Activated CD4-positive, alpha-beta T cell treated with anti-CD3 and anti-CD28 coated beads, Interleukin-2, amount 50 U/mL, for 4 hours (primary cell): ENCODE data around the gene EPHA7.

Experiments used
- DNase-seq, 2 experiments: peaks; one replicate each; pipeline ENCODE4 v3.0.0-alpha.2; 2020

The EPHA7 gene

DNA sequence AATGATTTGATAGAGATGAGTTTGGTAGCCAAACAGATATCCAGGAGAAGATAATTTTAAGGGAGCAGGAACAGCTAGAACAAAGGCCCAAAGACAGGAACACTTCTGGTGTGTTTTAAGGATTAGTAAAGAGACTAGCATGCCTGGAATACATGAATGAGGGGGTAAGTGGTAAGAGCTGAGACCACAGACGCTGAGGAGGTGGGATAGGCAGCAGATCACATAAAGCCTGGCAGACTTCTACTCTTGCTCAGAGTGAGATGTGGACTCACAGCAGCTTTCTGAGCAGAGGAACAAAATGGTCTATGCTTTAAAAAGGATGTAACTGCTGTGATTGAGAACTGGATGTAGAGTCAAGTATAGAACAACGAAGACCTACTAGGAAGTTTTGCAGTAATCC lies 100.1 kb downstream of the EPHA7 start:
- no peak for DNase-seq

- no peak for DNase-seq
Measured at GRCh38 chr6:93318121-93318520, 101.2 kb downstream of the EPHA7 start.

GRCh38 chr6:93317592-93317991 lies 101.8 kb downstream of the EPHA7 start:
- no peak for DNase-seq

DNA sequence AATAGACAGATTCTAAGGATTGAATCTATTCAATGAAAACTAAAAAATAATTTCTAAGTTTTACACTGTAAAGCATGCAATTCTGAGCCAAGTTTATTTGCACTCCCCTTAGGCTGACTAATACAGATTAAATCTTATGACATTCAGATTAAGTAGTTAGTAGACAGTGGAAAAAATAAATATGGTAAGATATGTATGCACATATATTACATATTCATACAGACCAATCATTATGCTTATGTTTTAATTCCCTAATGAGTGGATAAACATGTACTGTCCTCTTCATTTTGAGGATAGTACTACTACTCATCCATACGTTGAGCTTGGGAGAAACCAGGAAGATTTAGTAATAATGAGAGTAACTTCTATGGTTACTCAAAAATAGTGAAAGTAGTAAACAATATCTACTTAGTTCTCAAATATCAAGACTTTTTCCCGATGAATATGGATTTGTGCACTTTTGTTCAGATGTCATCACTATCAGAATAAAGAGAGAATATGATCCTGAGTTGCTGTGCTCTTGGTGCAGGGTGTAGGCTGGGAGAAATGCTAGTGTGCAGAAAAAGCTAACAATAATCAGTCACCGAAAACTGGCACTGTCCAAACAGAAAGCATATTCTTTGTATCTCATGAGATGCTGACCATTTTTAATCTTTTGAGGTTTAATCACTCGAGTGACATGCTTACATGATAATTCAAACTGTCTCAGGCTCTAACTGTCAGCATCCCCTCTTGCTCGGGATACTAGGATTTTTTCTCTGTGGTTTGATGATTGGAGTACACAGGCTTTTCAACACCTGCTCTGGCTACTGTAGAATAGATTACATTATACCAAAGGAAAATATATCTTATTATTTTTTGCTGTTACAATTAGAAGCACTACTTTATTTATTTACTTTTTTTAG lies 111.6 kb downstream of the EPHA7 start:
- no peak for DNase-seq

DNA sequence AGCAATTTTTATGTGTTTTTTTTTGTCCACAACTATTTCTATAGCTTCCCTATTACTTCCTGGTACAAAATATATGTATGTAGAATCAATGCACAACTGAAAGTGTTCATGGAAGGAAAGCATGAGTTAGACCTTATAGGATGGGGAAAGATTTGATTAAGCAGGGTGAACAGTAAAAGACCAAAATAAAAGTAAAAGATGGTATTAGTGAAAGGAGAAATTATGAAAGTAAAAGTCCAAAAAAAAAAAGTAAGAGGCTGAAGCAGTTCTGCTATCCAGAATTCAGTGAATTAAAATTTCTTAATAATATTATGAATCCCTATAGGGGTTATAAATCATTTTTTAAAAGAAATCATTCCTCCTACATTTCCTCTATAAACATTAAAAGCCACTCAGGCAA lies 114.3 kb downstream of the EPHA7 start:
- DNase-seq = no peak

DNA sequence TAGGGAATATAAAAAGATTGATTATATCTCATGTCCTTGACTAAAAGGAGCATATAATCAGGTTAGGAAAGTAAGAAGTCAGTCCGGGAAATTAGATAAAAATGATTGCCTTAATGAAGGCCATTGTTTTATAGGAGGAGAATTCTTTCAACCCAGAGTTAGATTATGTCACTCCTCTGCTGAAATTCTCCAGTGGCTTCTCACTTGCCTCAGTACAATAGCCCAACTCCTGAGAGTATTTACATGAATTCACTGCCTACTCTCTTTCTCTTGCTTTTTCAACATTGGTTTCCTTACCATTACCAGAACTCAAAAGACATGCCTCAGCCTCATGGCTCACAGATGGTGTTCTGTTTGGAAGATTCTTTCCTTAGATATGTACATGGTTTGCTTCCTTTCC lies 114.9 kb downstream of the EPHA7 start:
- no peak for DNase-seq

DNA sequence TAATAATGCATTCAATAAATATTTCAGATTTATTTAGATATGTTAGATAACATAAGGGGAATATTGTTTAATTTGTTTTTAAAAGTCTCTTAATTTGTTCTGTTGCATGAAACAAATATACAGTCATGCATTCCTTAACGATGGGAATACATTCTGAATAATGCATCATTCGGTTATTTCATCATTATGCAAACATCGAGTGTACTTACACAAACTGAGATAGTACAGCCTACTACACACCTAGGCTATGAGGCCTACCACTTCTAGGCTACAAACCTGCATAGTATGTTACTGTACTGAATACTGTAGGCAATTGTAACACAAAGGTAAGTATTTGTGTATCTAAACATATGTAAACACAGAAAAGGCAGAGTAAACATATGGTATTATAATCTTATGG lies 118.7 kb downstream of the EPHA7 start:
- no peak for DNase-seq

GRCh38 chr6:93299622-93300021 lies 119.7 kb downstream of the EPHA7 start:
- no peak for DNase-seq

GRCh38 chr6:93295631-93296030 lies 123.7 kb downstream of the EPHA7 start:
- no peak for DNase-seq

- DNase-seq = no peak
Measured at GRCh38 chr6:93294879-93295278, 124.5 kb downstream of the EPHA7 start.

DNA sequence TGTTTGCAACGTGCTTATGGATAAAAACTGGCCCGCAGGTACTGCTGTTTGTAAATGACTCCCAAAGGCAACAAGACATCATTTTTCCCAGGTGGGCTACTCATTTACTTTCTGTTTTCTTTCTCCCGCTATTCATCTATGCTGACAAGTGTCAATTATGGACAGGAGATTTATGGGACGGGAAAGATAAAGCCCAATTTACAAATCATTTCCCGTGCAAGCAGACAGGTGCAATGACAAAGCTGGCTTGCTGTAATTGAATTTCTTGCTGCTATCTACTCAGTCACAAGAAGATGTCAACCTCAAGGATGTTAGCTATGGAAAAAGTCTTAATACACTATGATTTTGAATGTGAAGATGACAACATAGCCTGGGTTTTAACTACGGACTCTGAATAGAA lies 125.5 kb downstream of the EPHA7 start:
- DNase-seq = no peak

DNA sequence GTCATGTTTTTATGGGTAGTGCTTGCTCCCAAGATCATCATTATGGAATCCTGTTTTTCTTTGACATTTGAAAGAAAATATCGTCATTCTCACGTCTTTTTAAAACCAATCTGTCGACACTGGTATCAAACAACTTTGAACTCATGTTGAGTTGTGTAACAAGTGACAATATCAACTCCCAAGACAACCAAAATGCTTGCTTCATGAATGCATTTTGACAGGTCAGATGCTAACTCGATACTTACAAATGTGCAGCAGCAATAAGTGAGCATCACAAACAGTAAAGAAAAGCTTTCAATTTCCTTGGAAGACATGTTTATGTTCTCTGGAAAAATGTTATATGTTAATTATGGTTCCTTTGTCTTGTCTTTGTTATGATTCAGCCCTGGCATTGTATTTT lies 125.9 kb downstream of the EPHA7 start:
- DNase-seq = no peak

- no peak for DNase-seq
Measured at GRCh38 chr6:93282521-93283031, 136.8 kb downstream of the EPHA7 start.

DNA sequence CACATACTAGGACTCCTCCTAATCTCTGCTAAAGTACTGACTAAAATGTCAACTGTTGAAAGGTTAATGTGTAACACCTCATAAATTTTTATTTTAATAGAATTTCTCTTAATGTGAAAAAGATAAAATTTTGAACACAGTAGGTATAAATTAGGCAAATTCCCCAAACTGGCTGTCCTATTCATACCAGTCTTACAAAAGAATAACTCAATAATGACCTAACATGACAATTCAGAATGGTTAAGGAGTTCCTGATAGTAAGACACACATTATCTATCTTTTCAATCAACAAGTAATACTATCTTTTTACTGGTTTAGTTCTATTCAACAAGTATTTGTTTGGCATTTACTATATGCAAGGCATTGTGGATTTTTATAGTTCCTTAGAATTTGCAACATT lies 141.1 kb downstream of the EPHA7 start:
- DNase-seq = no peak

DNA sequence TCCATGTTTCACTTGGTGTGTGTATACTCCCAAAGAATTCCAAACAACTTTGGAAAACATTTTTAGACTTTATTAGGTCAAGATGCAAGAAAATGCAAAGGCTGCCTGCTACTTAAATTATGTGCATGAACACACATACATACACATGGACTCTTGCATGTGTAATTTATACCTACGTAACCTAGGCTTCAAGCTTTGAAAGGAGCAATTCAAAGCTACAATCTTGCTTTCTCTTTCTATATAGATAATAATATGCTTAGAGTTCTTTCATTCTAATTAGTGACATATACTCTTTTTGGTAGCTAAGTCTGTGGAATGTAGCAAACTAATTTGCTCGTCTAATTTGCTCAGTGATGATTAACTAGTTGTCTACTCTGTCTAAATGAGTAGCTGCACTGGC lies 146.5 kb downstream of the EPHA7 start:
- DNase-seq = no peak

DNA sequence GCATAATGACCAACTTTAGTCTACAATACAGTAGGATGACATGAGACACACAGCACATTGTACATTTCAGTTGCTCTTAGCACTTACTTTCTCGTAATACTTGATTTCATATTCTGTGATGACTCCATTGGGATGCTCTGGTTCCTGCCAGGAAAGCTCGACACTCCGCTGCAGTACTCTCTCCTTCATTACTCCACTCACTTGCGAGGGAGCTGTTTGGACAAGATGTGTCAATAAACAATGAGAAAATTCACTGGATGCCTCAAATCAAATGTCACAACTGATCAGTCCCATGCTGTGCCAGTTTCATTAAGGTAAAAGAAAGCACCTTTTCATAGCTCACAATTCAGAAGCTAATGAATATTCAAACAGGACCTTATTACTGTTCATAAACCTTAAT lies 147.1 kb downstream of the EPHA7 start:
- DNase-seq = no peak

- no peak for DNase-seq
Measured at GRCh38 chr6:93266116-93266817, 153.1 kb downstream of the EPHA7 start.

GRCh38 chr6:93260881-93261280 lies 158.5 kb downstream of the EPHA7 start:
- DNase-seq = no peak

- DNase-seq = no peak
Measured at GRCh38 chr6:93259332-93259731, 160.0 kb downstream of the EPHA7 start.

- DNase-seq = no peak
Measured at GRCh38 chr6:93252930-93253329, 166.4 kb downstream of the EPHA7 start.

GRCh38 chr6:93248631-93249030 lies 170.7 kb downstream of the EPHA7 start:
- DNase-seq = no peak

DNA sequence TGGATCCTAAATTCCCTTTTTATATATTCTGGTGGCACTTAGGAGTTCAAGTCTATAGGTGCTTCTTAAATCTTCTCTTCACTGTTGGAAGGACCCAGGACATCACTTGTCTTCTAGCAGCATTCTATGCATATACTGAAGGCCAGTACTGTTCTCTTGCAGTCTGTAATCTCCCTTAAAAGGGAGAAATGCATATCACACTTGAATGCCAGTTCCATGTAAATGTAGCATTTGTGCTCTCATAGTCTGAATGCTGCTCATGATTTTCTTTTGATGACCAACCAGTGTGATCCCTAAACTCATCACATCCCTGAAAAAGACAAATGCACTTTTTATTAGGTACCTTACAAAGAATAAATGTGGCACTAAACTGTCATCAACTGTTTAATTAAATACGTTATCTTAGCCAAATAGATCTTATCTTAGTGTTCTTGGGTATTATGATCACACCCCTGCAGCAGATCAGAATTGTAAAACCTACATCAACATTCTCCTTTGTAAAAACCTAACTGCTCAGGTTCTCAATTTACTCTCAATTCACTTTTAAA lies 176.1 kb downstream of the EPHA7 start:
- no peak for DNase-seq

GRCh38 chr6:93242049-93242448 lies 177.3 kb downstream of the EPHA7 start:
- no peak for DNase-seq

DNA sequence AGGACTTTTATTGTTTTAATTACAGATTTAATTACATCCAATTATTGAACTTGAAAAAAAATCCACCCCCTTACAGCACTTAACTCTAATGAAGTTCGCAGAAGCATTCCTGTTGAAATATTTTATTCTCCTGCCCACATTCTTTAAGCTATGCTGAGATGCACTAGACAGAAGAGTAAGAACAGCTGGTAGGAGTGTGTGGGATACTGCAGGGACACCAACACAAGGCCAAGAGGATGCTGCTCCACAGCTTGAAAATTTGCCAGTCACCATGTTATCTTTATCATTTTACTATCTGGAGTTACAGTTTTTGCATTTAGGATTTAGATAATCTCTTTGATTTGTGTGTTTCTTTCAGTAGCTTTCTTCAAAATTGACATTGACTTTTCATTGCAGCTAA lies 180.7 kb downstream of the EPHA7 start:
- DNase-seq = no peak
